HG03064 (cell line): ENCODE data around the gene ANKRD40.

Experiments used
- ATAC-seq: cut with Tn5 transposase; IDR thresholded peaks from one replicate; pipeline ENCODE4 v1.9.1; 2021; ENCODE audit warnings: low read depth; ENCODE audit not compliant: unreplicated experiment

ANKRD40 gene

DNA sequence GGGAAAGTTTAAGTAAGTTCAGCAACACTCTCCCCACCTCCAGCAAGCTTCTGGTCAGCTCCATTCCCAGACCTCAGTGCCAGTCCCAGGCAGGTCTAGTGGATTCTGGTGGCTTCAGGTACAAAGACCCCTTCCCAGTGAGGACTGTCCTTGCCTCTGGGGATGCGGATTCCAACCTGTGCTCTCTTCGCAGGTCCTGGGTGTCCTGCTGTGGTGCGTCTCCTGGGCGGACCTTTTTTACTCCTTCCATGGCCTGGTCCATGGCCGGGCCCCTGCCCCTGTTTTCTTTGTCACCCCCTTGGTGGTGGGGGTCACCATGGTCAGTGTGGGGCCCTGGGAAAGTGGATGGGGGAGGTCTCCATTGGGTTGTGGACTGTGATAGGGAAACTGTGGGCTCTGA is 51.2 kb downstream of the ANKRD40 start:
- ATAC-seq = no peak

DNA sequence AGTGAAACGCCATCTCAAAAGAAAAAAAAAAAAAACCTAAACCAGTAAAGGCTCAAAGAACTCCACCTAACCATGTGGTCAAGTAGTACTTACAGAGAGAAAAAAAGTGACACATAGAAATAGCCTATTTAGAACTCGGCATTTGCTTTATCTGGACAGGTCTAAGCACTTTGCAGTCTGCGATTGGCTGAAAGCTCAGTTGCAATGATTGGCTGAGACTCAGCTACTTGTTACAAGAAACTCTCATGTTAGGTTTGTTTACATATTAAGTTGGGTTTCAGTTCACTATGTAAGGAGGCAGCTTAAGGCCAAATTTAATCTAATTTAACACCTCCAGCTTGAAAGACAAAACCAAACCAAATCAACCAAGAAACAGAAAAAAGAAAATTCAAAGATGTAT is 54.0 kb downstream of the ANKRD40 start:
- no peak for ATAC-seq

DNA sequence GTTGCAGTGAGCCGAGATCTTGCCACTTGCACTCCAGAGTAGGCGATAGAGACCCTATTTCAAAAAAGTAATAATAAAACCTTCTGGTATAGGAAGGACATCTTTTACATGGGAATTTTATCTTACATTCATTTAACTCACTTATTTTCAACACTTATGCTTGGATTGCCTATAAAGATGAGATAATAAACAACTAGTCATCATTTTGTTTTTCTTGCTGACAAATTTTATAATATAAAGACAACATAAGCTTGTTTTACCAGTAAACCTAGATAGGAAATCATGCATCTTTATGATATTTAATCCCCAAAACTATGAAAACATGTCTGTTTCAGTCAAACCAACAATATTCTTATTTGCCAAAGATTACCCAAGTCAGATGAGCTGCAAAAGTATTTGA is 56.1 kb downstream of the ANKRD40 start:
- ATAC-seq = no peak

DNA sequence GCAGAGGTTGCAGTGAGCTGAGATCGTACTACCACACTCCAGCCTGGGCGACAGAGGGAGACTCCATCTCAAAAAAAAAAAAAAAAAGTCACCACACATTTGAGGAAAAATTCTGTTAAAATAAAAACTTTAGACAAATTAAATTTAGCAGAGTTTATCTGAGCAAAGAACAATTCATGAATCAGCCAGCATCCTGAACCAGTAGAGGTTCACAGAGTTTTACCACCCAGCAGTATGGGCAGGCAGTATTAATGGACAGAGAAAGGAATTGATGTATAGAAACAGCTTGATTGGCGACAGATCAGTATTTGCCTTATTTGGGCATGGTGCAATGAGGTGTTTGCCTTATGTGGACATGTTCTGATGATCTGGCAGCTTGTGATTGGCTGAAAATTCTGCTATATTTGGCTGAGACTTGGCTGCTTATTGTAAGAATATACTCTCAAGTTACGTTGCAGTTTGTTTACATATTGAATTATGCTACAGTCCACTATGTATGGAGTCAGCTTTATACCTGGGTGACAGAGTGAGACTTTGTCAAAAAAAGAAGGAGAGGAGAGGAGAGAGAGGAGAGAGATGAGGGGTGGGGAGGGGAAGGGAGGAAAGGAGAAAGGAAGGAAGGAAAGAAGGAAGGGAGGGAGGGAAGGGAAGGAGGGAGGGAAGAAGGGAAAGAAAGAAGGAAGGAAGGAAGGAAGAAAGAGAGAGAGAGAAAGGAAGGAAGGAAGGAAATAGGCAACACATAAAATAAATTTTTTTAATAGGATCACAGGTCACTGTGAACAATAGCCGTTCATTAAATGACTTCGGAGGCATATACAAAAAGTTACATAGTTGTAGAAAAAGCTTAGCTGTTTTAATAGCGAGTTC is 58.4 kb downstream of the ANKRD40 start:
- no peak for ATAC-seq

DNA sequence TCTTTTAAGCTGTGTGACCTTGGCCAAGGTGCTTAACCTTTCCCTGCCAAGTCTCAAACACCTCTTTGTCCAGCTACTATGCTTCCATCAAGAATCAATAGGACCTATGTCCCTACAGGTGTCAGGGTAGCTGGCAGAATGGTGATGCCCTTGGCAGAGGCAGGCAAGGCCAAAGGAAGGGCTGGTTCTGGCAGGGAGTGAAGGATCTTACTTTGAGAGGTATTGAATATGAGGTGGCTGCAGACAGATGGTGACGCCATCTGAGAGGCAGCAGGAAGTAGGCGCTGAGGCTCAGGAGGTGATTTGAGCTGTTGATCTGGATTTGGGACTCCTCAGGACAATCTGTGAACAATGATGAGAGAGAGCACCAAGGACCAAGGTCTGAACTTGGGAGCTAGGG is 60.5 kb downstream of the ANKRD40 start:
- no peak for ATAC-seq

DNA sequence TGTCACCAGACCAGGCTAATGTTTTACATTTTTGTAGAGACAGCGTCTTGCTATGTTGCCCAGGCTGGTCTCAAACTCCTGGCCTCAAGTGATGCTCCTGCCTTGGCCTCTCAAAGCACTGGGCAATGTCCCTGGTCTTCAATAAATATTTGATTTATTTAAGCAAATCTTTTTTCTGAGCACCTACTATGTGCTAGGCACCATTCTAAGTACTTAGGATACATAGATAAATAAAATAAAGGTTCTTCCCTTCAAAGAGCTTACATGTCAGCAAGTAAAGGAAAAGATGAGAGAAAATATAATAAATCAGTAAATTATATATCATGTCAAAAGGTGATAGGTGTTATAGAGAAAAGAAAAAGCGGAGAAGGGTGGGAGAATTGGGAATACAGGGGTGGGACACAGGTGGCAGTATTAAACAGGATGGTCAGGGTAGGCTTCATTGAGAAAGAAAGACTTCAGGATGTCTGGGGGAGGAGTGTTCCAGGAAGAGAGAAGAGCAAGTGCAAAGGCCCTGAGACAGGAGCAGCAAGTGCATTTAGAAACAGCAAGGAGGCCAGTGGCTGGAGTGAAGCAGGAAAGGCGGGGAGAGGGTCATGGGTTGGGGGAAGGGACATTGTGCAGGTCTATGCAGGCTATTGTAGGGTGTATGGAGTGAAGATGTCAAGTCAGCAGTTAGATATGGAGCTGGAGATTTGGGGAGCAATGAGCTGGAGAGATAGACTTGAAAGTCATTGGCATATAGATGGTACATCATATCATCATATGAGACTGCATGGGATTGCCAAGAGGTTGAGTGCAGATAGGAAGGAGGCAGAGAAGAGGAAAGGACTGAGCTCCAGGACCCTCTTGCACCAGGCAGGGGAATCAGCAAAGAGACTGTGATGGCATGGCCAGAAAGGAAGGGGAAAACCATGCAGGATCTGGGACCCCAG is 61.7 kb downstream of the ANKRD40 start:
- no peak for ATAC-seq
